Ascending aorta (tissue), 2 donors: Measurements from ENCODE around the gene SOX11. TPM values are rescaled to one million over a fixed set of nuclear protein-coding genes. Genes with fewer than 3 reads are reported as not detected.

ENCODE experiments used
- DNase-seq, 2 donors: peaks; one replicate each; pipeline ENCODE4 v3.0.0-alpha.2; 2019; ENCODE audit warnings: low spot score in 2 of 2
- H3K27ac ChIP-seq, 2 donors: fragments of 200-600 bp; sonication (generic); one replicate each; pipeline ENCODE4 v1.5.1; 2016 to 2017; ENCODE audit warnings: mild to moderate bottlenecking in 1 of 2
- H3K27me3 ChIP-seq: fragments of 200-600 bp; sonication (generic); one replicate; pipeline ENCODE4 v1.5.1; 2017
- H3K36me3 ChIP-seq, 2 donors: fragments of 200-600 bp; sonication (generic); one replicate each; pipeline ENCODE4 v1.5.1; 2016
- H3K4me1 ChIP-seq, 2 donors: fragments of 200-600 bp; sonication (generic); one replicate each; pipeline ENCODE4 v1.5.1; 2016 to 2017; ENCODE audit warnings: mild to moderate bottlenecking in 1 of 2
- H3K4me3 ChIP-seq, 2 donors: fragments of 200-600 bp; sonication (generic); one replicate each; pipeline ENCODE4 v1.5.1; 2016 to 2017; ENCODE audit warnings: mild to moderate bottlenecking in 1 of 2
- H3K9me3 ChIP-seq, 2 donors: fragments of 200-600 bp; sonication (generic); one replicate each; pipeline ENCODE4 v1.5.1; 2016
- intact Hi-C: fragments of 100-400 bp; cut with DNase I; formaldehyde crosslinking; loops from one replicate; pipeline ENCODE4 v1.15.1; 2023
- total RNA-seq: library from RNA; depleted of rRNA; stranded (reverse); fragments of >200 nt; gene quantifications from one replicate; pipeline ENCODE4 v1.1.0, GENCODE V29; 2016
- TF ChIP-seq, protein P1 (sequence below), 3 experiments: fragments of 200-600 bp in 2 of 3; fragments of 450-650 bp in 1 of 3; sonication (generic) in 2 of 3; IDR thresholded peaks; one replicate each; pipeline ENCODE4 v1.5.1; 2016 to 2019; ENCODE audit warnings: antibody characterized with exemption in 3 of 3, mild to moderate bottlenecking in 1 of 3, moderate library complexity in 1 of 3

Gene SOX11
- total RNA-seq, 1 donor from 2014 or later, result not detected

DNA sequence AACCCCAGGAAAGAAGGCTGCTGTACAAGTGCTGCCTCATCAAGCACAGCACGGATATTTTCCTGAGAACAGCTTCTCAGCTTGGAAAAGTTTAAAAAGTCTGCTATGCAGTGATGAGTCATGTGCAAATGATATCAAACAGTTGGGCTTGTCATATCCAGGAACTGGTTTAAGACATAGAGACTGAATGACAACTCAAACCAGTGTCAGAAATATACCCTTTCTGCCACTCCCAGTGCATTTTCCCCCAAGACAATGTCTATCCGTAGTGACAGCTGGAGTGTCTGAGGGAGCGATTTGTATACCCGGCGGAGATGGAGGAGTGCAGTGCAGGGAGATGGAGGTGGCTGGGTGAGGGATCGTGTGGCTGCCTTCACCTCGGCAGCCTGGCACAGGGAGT is 28.2 kb downstream of the SOX11 start:
- no peak for DNase-seq
- TF ChIP-seq, protein P1, sequence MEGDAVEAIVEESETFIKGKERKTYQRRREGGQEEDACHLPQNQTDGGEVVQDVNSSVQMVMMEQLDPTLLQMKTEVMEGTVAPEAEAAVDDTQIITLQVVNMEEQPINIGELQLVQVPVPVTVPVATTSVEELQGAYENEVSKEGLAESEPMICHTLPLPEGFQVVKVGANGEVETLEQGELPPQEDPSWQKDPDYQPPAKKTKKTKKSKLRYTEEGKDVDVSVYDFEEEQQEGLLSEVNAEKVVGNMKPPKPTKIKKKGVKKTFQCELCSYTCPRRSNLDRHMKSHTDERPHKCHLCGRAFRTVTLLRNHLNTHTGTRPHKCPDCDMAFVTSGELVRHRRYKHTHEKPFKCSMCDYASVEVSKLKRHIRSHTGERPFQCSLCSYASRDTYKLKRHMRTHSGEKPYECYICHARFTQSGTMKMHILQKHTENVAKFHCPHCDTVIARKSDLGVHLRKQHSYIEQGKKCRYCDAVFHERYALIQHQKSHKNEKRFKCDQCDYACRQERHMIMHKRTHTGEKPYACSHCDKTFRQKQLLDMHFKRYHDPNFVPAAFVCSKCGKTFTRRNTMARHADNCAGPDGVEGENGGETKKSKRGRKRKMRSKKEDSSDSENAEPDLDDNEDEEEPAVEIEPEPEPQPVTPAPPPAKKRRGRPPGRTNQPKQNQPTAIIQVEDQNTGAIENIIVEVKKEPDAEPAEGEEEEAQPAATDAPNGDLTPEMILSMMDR (IDR thresholded peaks at IDR 0.05), result no peak
- Histone ChIP-seq H3K4me3 (no peak overlapping the region), H3K27me3 (no peaks in the 10 kb centered on the region), H3K36me3 (no peaks in the 10 kb centered on the region), H3K9me3 (no peaks in the 10 kb centered on the region), H3K27ac (no peak overlapping the region), H3K4me1 (no peaks in the 10 kb centered on the region)
- intact Hi-C loops, result no loop called here

- Histone ChIP-seq H3K9me3 (no peaks in the 10 kb centered on the region), H3K36me3 (no peaks in the 10 kb centered on the region), H3K27me3 (no peaks in the 10 kb centered on the region), H3K4me1 (no peaks in the 10 kb centered on the region), H3K27ac (no peak overlapping the region), H3K4me3 (no peak overlapping the region)
- intact Hi-C loops, result no loop called here
- TF ChIP-seq, protein P1 (IDR thresholded peaks at IDR 0.05), result no peak
- no peak for DNase-seq
These were observed 30.1 kb downstream of the SOX11 start for GRCh38 chr2:5722236-5722635.

- intact Hi-C loops, result no loop called here
- Histone ChIP-seq H3K36me3 (no peaks in the 10 kb centered on the region), H3K9me3 (no peaks in the 10 kb centered on the region), H3K27ac (no peak overlapping the region), H3K4me1 (no peaks in the 10 kb centered on the region), H3K4me3 (no peak overlapping the region), H3K27me3 (no peaks in the 10 kb centered on the region)
- DNase-seq, result no peak
- TF ChIP-seq, protein P1 (IDR thresholded peaks at IDR 0.05), result no peak
These were observed 31.9 kb downstream of the SOX11 start for GRCh38 chr2:5723791-5724735.

GRCh38 chr2:5725072-5725471 is 32.9 kb downstream of the SOX11 start:
- no peak overlapping the region for H3K27ac ChIP-seq
- H3K9me3 ChIP-seq, result no peaks in the 10 kb centered on the region
- DNase-seq, result no peak
- H3K4me3 ChIP-seq, result no peak overlapping the region
- H3K27me3 ChIP-seq, result no peaks in the 10 kb centered on the region
- H3K36me3 ChIP-seq, result no peaks in the 10 kb centered on the region
- intact Hi-C loops, result no loop called here
- H3K4me1 ChIP-seq, result no peaks in the 10 kb centered on the region
- TF ChIP-seq, protein P1 (IDR thresholded peaks at IDR 0.05), result no peak

- H3K4me3 ChIP-seq, result peak overlapping the region; percentile 26 to 56
- H3K36me3 ChIP-seq, result no peaks in the 10 kb centered on the region
- H3K4me1 ChIP-seq, result no peaks in the 10 kb centered on the region
- H3K9me3 ChIP-seq, result no peaks in the 10 kb centered on the region
- TF ChIP-seq, protein P1 (IDR thresholded peaks at IDR 0.05), result no peak
- no peaks in the 10 kb centered on the region for H3K27me3 ChIP-seq
- H3K27ac ChIP-seq, result no peak overlapping the region
- intact Hi-C loops, result no loop called here
- no peak for DNase-seq
These were observed 33.7 kb downstream of the SOX11 start for GRCh38 chr2:5725794-5726463.
